DND-41 (cell line): ENCODE measurements around the gene APPBP2.
"Not testable (repeated sequence)": the region's sequence is repeated elsewhere in the genome, so short reads cannot be mapped to it uniquely, and the experiment has no call there.

Experiments
- ATAC-seq: fragments of 200-7000 bp; cut with Tn5 transposase; 3 replicates; pipeline ENCODE4 v1.9.1; 2021; ENCODE audit warnings: low read depth; ENCODE audit not compliant: insufficient read depth
- DNase-seq: peaks from one replicate; pipeline ENCODE4 v3.0.0-alpha.2; 2020
- H2AFZ ChIP-seq: 2 replicates; pipeline ENCODE4 v1.6.0; 2012; ENCODE audit warnings: low read depth, low read length
- H3K27ac ChIP-seq: 2 replicates; pipeline ENCODE4 v1.5.1; 2012; ENCODE audit warnings: low read length, inconsistent platforms
- H3K27me3 ChIP-seq: fragments of 200-600 bp; sonication (generic); 2 replicates; pipeline ENCODE4 v1.6.0; 2012; ENCODE audit warnings: low read length, mild to moderate bottlenecking, inconsistent platforms; ENCODE audit not compliant: insufficient read depth, poor library complexity
- H3K36me3 ChIP-seq: 2 replicates; pipeline ENCODE4 v1.5.1; 2012; ENCODE audit warnings: low read length, inconsistent platforms; ENCODE audit not compliant: insufficient read depth
- H3K4me1 ChIP-seq: 2 replicates; pipeline ENCODE4 v1.5.1; 2012; ENCODE audit warnings: mild to moderate bottlenecking, low read length; ENCODE audit not compliant: insufficient read depth
- H3K4me2 ChIP-seq: 2 replicates; pipeline ENCODE4 v1.6.0; 2012; ENCODE audit warnings: mild to moderate bottlenecking, moderate library complexity, low read length, inconsistent platforms; ENCODE audit not compliant: insufficient read depth
- H3K4me3 ChIP-seq, 2 experiments: fragments of 200-600 bp in 1 of 2; shearing (Covaris generic) in 1 of 2; 2 replicates each; pipeline ENCODE4 v1.5.1; 2012 to 2016; ENCODE audit warnings: inconsistent platforms in 2 of 2, low read length in 2 of 2, mild to moderate bottlenecking in 2 of 2, low read depth in 1 of 2, moderate library complexity in 1 of 2
- H3K79me2 ChIP-seq: 2 replicates; pipeline ENCODE4 v1.6.0; 2012; ENCODE audit warnings: low read length, inconsistent platforms; ENCODE audit not compliant: insufficient read depth
- H3K9ac ChIP-seq: 2 replicates; pipeline ENCODE4 v1.6.0; 2012; ENCODE audit warnings: low read depth, mild to moderate bottlenecking, inconsistent platforms, low read length, moderate library complexity
- H3K9me3 ChIP-seq: 2 replicates; pipeline ENCODE4 v1.5.1; 2012; ENCODE audit warnings: low read length, moderate library complexity, mild to moderate bottlenecking, inconsistent platforms; ENCODE audit not compliant: insufficient read depth, severe bottlenecking
- H4K20me1 ChIP-seq: 2 replicates; pipeline ENCODE4 v1.6.0; 2012; ENCODE audit warnings: low read length; ENCODE audit not compliant: insufficient read depth
- CTCF ChIP-seq: IDR thresholded peaks from 2 replicates; pipeline ENCODE4 v1.5.1; 2012; ENCODE audit warnings: borderline replicate concordance, low read length, moderate library complexity, mild to moderate bottlenecking; ENCODE audit not compliant: poor library complexity, severe bottlenecking; ENCODE audit errors: extremely low read depth
- EZH2 ChIP-seq: IDR thresholded peaks from 3 replicates; pipeline ENCODE4 v1.6.1; 2012; ENCODE audit warnings: borderline replicate concordance, low read depth, mild to moderate bottlenecking, moderate library complexity, low read length, inconsistent platforms; ENCODE audit not compliant: severe bottlenecking

Gene APPBP2

DNA sequence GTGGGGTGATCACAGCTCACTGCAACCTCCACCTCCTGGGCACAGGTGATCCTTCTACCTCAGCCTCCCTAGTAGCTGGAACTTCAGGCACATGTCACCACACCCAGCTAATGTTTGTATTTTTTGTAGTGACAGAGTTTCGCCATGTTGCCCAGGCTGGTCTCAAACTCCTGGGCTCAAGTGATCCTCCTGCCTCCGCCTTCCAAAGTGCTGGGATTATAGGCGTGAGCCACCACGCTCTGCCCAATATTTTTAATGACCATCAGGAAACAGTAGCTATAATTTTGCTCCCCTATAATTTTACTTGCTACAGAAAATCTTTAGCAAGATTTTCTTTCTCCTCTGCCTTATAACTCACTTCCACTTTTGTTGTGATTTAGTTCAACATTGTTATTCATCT, 29.7 kb upstream of the APPBP2 start:
- Histone ChIP-seq H3K79me2 (no peaks in the 10 kb centered on the region), H3K27me3 (no peaks in the 10 kb centered on the region), H4K20me1 (no peaks in the 10 kb centered on the region), H3K9me3 (peaks cover 30% of the 10 kb centered on the region), H3K4me3 (no peak overlapping the region), H3K9ac (no peak overlapping the region), H3K36me3 (no peaks in the 10 kb centered on the region), H3K4me2 (no peak overlapping the region), H3K4me1 (no peaks in the 10 kb centered on the region), H3K27ac (no peak overlapping the region), H2AFZ (no peak overlapping the region)
- no peak for ATAC-seq
- no peak for DNase-seq
- no peak for TF ChIP-seq CTCF
- no peak for TF ChIP-seq EZH2

- Histone ChIP-seq H3K36me3 (no peaks in the 10 kb centered on the region), H3K27ac (no peak overlapping the region), H2AFZ (no peak overlapping the region), H3K79me2 (no peaks in the 10 kb centered on the region), H3K27me3 (no peaks in the 10 kb centered on the region), H3K4me1 (no peaks in the 10 kb centered on the region), H4K20me1 (no peaks in the 10 kb centered on the region), H3K9me3 (peaks cover 30% of the 10 kb centered on the region), H3K4me3 (no peak overlapping the region), H3K9ac (no peak overlapping the region), H3K4me2 (no peak overlapping the region)
- ATAC-seq (no peak), DNase-seq (no peak)
- TF ChIP-seq EZH2 (no peak), CTCF (no peak)
Measured at GRCh38 chr17:60554377-60554788, 28.3 kb upstream of the APPBP2 start.

DNA sequence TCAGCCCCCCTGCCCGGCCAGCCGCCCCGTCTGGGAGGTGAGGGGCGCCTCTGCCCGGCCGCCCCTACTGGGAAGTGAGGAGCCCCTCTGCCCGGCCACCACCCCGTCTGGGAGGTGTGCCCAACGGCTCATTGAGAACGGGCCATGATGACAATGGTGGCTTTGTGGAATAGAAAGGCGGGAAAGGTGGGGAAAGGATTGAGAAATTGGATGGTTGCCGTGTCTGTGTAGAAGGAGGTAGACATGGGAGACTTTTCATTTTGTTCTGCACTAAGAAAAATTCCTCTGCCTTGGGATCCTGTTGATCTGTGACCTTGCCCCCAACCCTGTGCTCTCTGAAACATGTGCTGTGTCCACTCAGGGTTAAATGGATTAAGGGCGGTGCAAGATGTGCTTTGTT, 26.2 kb upstream of the APPBP2 start:
- H3K9me3 ChIP-seq = peaks cover 11% of the 10 kb centered on the region
- not testable (repeated sequence) for ATAC-seq

DNA sequence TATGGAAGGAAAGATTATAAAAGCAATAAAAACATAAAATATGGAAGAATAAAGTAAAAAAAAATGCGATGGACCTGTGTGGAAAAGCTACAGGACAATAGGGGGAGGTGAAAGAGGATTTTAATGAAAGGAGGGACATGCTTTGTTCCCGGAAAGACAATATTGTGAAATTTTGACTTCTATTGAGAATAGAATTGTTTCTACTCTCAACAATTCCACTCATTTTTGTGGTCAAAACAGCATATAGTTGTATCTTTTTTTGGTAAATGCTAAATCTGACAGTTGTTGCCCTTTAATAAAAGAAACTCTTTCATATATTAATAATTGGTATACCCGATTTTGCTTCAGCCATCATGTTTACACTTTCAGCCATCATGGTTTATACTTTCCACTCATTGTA, 22.9 kb upstream of the APPBP2 start:
- DNase-seq (no peak), ATAC-seq (no peak)
- Histone ChIP-seq H3K79me2 (no peaks in the 10 kb centered on the region), H4K20me1 (no peaks in the 10 kb centered on the region), H3K9ac (no peak overlapping the region), H3K27ac (no peak overlapping the region), H3K4me2 (no peak overlapping the region), H3K27me3 (no peaks in the 10 kb centered on the region), H3K4me1 (no peaks in the 10 kb centered on the region), H3K9me3 (peaks cover 7% of the 10 kb centered on the region), H2AFZ (no peak overlapping the region), H3K4me3 (no peak overlapping the region), H3K36me3 (no peaks in the 10 kb centered on the region)
- TF ChIP-seq CTCF (no peak), EZH2 (no peak)

More for the DNA sequence above, 26.2 kb upstream of the APPBP2 start:
- not testable (repeated sequence) for H3K36me3 ChIP-seq, H2AFZ ChIP-seq, H3K4me3 ChIP-seq, H3K27me3 ChIP-seq, H3K79me2 ChIP-seq, H3K4me1 ChIP-seq, H4K20me1 ChIP-seq, DNase-seq, H3K9ac ChIP-seq, H3K27ac ChIP-seq, H3K4me2 ChIP-seq
